Esophagus muscularis mucosa (tissue), 4 donors: ENCODE data around the gene AXIN1. TPM values are rescaled to one million over a fixed set of nuclear protein-coding genes. Genes with fewer than 3 reads are reported as not detected.

ENCODE experiments used
- DNase-seq: peaks from one replicate; pipeline ENCODE4 v3.0.0-alpha.2; 2017; ENCODE audit errors: extremely low spot score
- H3K27ac ChIP-seq, 4 donors: fragments of 200-600 bp; sonication (generic); replicated peaks in 1 of 4; 1 replicate in 3 of 4; 2 replicates in 1 of 4; pipeline ENCODE4 v1.5.1; 2016 to 2019; ENCODE audit warnings: mild to moderate bottlenecking in 1 of 4
- H3K27me3 ChIP-seq, 4 donors: fragments of 200-600 bp; sonication (generic); one replicate each; pipeline versions ENCODE4 v1.5.1 to v1.6.0; 2016 to 2019
- H3K36me3 ChIP-seq, 4 donors: fragments of 200-600 bp; sonication (generic); one replicate each; pipeline ENCODE4 v1.5.1; 2016 to 2019
- H3K4me1 ChIP-seq, 4 donors: fragments of 200-600 bp; sonication (generic); one replicate each; pipeline ENCODE4 v1.5.1; 2016 to 2019
- H3K4me3 ChIP-seq, 4 donors: fragments of 200-600 bp; sonication (generic); 1 replicate in 2 of 4; 2 replicates in 2 of 4; pipeline ENCODE4 v1.5.1; 2016 to 2019; ENCODE audit warnings: mild to moderate bottlenecking in 4 of 4, moderate library complexity in 1 of 4
- H3K9me3 ChIP-seq, 4 donors: fragments of 200-600 bp; sonication (generic); 1 replicate in 3 of 4; 2 replicates in 1 of 4; pipeline ENCODE4 v1.5.1; 2016 to 2019
- CTCF ChIP-seq, 3 experiments: fragments of 200-600 bp in 2 of 3; fragments of 450-650 bp in 1 of 3; sonication (generic) in 2 of 3; IDR thresholded peaks; one replicate each; pipeline ENCODE4 v1.5.1; 2017 to 2019; ENCODE audit warnings: antibody characterized with exemption in 3 of 3, mild to moderate bottlenecking in 2 of 3, moderate library complexity in 1 of 3
- EP300 ChIP-seq: sonication (generic); formaldehyde crosslinking; IDR thresholded peaks from one replicate; pipeline ENCODE4 v1.6.1; 2017; ENCODE audit warnings: antibody characterized with exemption
- POLR2A ChIP-seq: fragments of 450-650 bp; IDR thresholded peaks from one replicate; pipeline ENCODE4 v1.6.1; 2017; ENCODE audit warnings: antibody characterized with exemption, moderate library complexity, mild to moderate bottlenecking, low read depth
- POLR2AphosphoS5 ChIP-seq, 2 donors: sonication (generic); formaldehyde crosslinking; IDR thresholded peaks; one replicate each; pipeline ENCODE4 v1.6.1; 2017; ENCODE audit warnings: antibody characterized with exemption in 2 of 2
- WGBS: methylation state at CpG from one replicate; pipeline ENCODE4 v1.1.5; 2018; 5-methylcytosine and 5-hydroxymethylcytosine counted together
- intact Hi-C: fragments of 100-400 bp; cut with DNase I; formaldehyde crosslinking; loops from one replicate; pipeline ENCODE4 v1.15.1; 2023
- total RNA-seq, 4 donors: library from RNA; depleted of rRNA; stranded (reverse); fragments of >200 nt; gene quantifications; one replicate each; pipeline versions ENCODE4 v1.1.0 to v1.2.1, GENCODE V29; 2016

The AXIN1 gene
- total RNA-seq, 4 donors from 2014 or later = 24.1 to 56.2 (median 44.1) TPM

GRCh38 chr16:361872-362701 is 9.6 kb upstream of the AXIN1 start:
- no peak for DNase-seq
- Histone ChIP-seq H3K27ac (no peak overlapping the region), H3K27me3 (peaks cover 0 to 38% (median 0%) of the 10 kb centered on the region in 4 donors), H3K4me1 (peaks cover 0 to 9% (median 4%) of the 10 kb centered on the region in 4 donors), H3K36me3 (peaks cover 6 to 10% (median 9%) of the 10 kb centered on the region in 4 donors), H3K9me3 (no peaks in the 10 kb centered on the region), H3K4me3 (no peak overlapping the region)
- WGBS = 40% methylated on average over 15 of the region's 30 CpGs
- TF ChIP-seq EP300 (no peak), CTCF (IDR thresholded peaks at IDR 0.05) (peak; percentile 52 to 77 (median 68)), POLR2A (no peak), POLR2AphosphoS5 (IDR thresholded peaks at IDR 0.05) (peak in 1 of 2 donors; percentile 35)
- intact Hi-C loops = loop anchor here (5.0 kb wide), 1 partner anchor 245 kb away; no protein-coding TSS in a partner anchor

GRCh38 chr16:361341-361871 is 8.9 kb upstream of the AXIN1 start:
- DNase-seq = no peak
- Histone ChIP-seq H3K4me1 (peaks cover 0 to 9% (median 4%) of the 10 kb centered on the region in 4 donors), H3K27ac (no peak overlapping the region), H3K36me3 (peaks cover 0 to 3% (median 2%) of the 10 kb centered on the region in 4 donors), H3K27me3 (peaks cover 0 to 38% (median 0%) of the 10 kb centered on the region in 4 donors), H3K4me3 (no peak overlapping the region), H3K9me3 (no peaks in the 10 kb centered on the region)
- TF ChIP-seq CTCF (IDR thresholded peaks at IDR 0.05) (no peak), POLR2AphosphoS5 (IDR thresholded peaks at IDR 0.05) (no peak), EP300 (no peak), POLR2A (no peak)
- 81% methylated on average over 24 of the region's 30 CpGs for WGBS
- intact Hi-C loops = loop anchor here (5.0 kb wide), 1 partner anchor 244 kb away; no protein-coding TSS in a partner anchor

GRCh38 chr16:360698-361336 is 8.3 kb upstream of the AXIN1 start:
- Histone ChIP-seq H3K27ac (no peak overlapping the region), H3K4me3 (no peak overlapping the region), H3K9me3 (no peaks in the 10 kb centered on the region), H3K4me1 (peaks cover 0 to 9% (median 4%) of the 10 kb centered on the region in 4 donors), H3K27me3 (peaks cover 0 to 38% (median 0%) of the 10 kb centered on the region in 4 donors), H3K36me3 (no peaks in the 10 kb centered on the region)
- TF ChIP-seq CTCF (IDR thresholded peaks at IDR 0.05) (no peak), POLR2AphosphoS5 (IDR thresholded peaks at IDR 0.05) (no peak), EP300 (no peak), POLR2A (no peak)
- intact Hi-C loops = loop anchor here (5.0 kb wide), 1 partner anchor 244 kb away; no protein-coding TSS in a partner anchor
- 90% methylated on average over 42 of the region's 47 CpGs for WGBS
- no peak for DNase-seq

GRCh38 chr16:359871-360697 is 7.6 kb upstream of the AXIN1 start:
- DNase-seq = no peak
- peaks cover 0 to 38% (median 0%) of the 10 kb centered on the region in 4 donors for H3K27me3 ChIP-seq
- H3K9me3 ChIP-seq = no peaks in the 10 kb centered on the region
- TF ChIP-seq EP300 = no peak
- no peak for TF ChIP-seq CTCF (IDR thresholded peaks at IDR 0.05)
- no peak for TF ChIP-seq POLR2AphosphoS5 (IDR thresholded peaks at IDR 0.05)
- no peak for TF ChIP-seq POLR2A
- H3K36me3 ChIP-seq = no peaks in the 10 kb centered on the region
- WGBS = 93% methylated on average over 36 of the region's 47 CpGs
- H3K4me1 ChIP-seq = peaks cover 0 to 9% (median 4%) of the 10 kb centered on the region in 4 donors
- no peak overlapping the region for H3K4me3 ChIP-seq
- H3K27ac ChIP-seq = no peak overlapping the region
- intact Hi-C loops = loop anchor here (5.0 kb wide), 1 partner anchor 243 kb away; no protein-coding TSS in a partner anchor
